GM12873 (cell line): Measurements from ENCODE around the gene AP2A2.

Experiments used
- CTCF ChIP-seq: IDR thresholded peaks from 2 replicates; pipeline ENCODE4 v1.5.1; 2012; ENCODE audit warnings: low read depth, mild to moderate bottlenecking, moderate library complexity, low read length, control low read depth; ENCODE audit not compliant: insufficient read depth; ENCODE audit errors: missing control alignments

Gene AP2A2

GRCh38 chr11:933936-934335 lies 8.3 kb downstream of the AP2A2 start:
- TF ChIP-seq CTCF, result no peak

- no peak for TF ChIP-seq CTCF
Observed at GRCh38 chr11:934527-934926, 8.9 kb downstream of the AP2A2 start.

GRCh38 chr11:936199-936598 lies 10.5 kb downstream of the AP2A2 start:
- TF ChIP-seq CTCF, result no peak

- no peak for TF ChIP-seq CTCF
Observed at GRCh38 chr11:937841-938261, 12.2 kb downstream of the AP2A2 start.

- no peak for TF ChIP-seq CTCF
Observed at GRCh38 chr11:940496-941135, 14.9 kb downstream of the AP2A2 start.

- TF ChIP-seq CTCF, result no peak
Observed at GRCh38 chr11:942823-943222, 17.2 kb downstream of the AP2A2 start.

- no peak for TF ChIP-seq CTCF
Observed at GRCh38 chr11:944711-945470, 19.2 kb downstream of the AP2A2 start.
